HG03097 (cell line): ENCODE measurements around the gene ADGRE2.
"Not testable (repeated sequence)": the region's sequence is repeated elsewhere in the genome, so short reads cannot be mapped to it uniquely, and the experiment has no call there.

Source experiments
- ATAC-seq: cut with Tn5 transposase; IDR thresholded peaks from one replicate; pipeline ENCODE4 v1.9.1; 2021; ENCODE audit not compliant: unreplicated experiment, low FRiP score

ADGRE2 gene

DNA sequence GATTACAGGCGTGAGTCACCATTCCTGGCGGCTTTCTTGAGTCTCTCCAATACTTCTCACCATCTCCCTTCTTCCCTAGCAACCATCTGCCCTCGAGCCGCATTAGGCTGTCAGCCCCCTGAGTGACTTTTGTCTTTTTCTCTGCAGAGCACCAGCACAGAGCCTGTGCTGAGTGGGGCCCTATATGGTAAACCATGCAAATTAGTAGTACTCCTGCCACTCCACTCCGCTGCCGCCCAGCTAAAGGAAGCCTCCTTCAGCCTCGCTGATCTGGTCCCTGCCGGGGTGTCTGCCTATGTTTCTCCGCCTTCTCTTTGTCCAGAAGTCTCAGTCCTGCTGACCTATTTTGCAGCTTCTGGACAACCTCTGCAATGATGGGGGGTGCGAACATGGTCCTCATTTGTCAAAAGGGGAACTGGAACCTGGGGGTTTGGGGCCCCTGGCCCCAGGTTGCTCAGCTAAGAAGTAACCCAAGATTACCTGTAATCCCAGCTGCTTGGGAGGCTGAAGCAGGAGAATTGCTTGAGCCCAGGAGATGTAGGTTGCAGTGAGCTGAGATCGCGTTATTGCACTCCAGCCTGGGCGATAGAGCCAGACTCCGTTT, 2.4 kb upstream of the ADGRE2 start:
- ATAC-seq = not testable (repeated sequence)

DNA sequence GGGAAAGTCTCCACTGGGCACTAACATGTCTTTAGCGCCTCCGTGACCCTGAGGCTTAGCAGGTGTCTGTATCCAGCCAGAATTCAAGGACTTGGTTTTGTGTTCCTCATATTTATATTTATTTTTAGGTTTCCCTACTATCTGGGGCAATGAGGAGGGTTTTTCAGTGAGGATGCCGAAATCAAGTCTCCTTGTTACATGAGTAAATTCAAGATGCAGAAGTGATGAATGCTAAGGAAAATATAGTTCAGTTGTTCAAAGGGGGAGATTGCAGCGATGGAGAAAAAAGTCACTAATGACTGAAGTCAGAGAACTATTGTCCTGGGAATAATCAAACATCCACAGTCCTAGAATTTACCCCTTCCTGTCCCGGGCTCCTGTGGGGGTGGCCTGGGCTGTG, 791 bp upstream of the ADGRE2 start:
- no peak for ATAC-seq

DNA sequence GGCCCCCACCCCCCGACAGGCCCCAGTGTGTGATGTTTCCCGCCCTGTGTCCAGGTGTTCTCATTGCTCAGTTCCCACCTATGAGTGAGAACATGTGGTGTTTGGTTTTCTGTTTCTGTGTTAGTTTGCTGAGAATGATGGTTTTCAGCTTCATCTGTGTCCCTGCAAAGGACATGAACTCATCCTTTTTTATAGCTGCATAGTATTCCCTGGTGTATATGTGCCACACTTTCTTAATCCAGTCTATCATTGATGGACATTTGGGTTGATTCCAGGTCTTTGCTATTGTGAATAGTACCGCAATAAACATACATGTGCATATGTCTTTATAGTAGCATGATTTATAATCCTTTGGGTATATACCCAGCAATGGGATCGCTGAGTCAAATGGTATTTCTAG, 715 bp downstream of the ADGRE2 start:
- not testable (repeated sequence) for ATAC-seq

DNA sequence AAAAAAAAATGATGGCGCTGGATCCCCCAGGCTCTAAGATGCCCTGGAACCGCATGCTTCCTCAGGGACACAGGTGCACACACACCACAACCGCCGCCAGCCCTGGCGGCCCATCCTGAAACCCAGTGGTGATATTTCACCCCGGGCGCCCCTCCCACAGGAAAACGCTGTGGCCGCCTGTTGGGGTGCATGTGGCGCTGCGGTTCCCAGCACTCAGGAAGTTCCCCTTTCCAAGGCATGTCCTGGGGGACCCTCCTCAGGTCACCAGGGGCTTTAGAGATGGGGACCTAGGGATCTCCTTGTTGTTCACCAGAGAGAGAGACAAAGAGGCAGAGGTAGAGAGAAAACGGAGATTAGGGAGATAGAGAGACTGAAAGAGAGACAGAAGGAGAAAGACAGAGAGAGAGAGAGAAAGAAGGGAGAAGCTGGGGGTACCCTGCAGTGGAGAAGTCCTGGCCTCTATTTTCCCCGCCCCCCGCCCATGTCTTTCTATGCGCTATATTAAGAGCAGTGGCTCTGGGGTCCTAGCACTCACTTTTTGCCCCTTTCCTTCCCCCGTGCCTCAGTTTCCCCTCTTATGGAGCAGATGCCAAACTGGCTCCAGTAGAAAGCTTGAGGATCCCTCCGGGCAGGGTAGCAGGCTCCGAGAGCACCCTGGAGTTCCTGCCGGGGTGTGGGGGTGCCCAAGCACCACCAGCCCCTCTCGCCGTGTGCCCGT, 2.3 kb downstream of the ADGRE2 start:
- no peak for ATAC-seq

DNA sequence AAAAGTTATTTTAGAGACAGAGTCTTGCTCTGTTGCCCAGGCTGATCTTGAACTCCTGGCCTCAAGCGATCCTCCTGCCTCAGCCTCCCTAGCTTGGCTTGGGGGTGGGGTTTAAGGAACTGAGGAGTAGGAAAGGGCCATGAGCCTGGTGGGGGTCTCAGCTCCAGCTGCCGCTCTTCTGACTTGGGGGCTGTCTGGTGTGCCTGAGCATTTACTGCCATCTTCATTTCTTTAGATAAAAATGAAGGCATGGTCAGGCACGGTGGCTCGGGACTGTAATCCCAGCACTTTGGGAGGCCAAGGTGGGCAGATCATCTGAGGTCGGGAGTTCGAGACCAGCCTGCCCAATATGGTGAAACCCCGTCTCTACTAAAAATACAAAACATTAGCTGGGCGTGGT, 3.0 kb downstream of the ADGRE2 start:
- not testable (repeated sequence) for ATAC-seq

DNA sequence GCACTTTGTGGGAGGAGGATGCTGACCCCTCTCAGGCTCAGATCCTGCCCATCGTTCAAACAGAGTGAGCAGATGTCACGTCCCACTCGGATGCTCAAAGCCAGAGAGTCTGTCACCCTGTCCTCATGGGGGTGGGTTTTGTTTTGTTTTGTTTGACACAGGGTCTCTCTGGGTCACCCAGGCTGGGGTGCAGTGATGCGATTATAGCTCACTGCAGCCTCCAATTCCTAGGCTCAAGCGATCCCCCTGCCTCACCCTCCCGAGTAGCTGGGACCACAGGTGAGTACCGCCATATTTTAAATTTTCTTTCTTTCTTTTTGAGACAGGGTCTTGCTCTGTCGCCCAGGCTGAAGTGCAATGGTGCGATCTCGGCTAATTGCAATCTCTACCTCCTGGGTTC, 4.0 kb downstream of the ADGRE2 start:
- no peak for ATAC-seq

DNA sequence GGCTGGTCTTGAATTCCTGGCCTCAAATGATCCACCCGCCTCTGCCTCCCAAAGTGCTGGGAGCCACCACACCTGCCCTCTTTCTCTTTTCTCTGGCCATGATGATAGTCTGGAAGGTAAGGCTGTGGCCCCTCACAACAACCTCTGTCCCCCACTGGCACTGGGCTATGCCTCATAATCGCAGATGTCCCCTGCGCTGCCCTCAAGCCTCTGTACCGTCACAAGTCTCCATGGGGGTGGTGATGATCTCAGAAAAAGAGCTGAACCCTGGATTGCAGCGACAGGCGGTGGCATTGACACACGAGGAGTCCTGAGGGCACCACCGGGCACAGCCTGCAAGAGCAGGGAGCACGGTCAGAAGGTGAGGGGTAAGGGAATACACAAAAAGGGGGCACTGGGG, 4.6 kb downstream of the ADGRE2 start:
- ATAC-seq = not testable (repeated sequence)

DNA sequence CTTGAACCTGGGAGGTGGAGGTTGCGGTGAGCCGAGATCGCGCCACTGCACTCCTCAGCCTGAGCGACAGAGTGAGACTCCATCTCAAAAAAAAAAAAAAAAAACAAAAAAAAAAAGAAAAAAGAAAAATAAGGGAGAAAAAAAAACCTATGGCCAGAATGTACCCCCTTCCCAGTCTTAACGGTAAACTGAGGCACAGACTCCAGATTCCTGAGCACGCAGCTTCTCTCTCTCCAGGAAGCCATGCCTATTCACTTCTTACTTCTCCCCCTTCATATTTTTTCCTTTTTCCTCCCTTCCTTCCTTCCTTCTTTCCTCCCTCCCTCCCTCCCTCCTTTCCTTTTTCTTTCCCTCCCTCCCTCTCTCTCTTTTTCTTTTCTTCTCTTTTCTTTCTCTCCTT, 5.4 kb downstream of the ADGRE2 start:
- ATAC-seq = no peak

DNA sequence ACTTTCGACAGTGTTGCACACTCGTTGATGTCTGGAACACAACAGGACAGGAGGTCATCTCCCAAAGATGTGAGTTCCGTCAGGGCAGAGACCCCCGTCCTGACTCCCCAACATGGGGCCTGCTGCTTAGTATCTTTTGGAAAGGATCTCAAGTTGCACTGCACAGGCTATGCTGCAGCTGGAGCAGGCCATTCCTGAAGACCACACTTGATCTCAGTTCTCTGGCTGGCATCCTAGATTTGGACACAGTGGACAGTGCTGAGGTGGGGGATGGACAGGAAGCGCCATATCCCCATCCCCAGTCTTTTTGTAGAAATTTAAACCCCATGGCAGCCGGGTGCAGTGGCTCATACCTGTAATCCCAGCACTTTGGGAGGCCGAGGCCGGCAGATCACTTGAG, 5.9 kb downstream of the ADGRE2 start:
- no peak for ATAC-seq

DNA sequence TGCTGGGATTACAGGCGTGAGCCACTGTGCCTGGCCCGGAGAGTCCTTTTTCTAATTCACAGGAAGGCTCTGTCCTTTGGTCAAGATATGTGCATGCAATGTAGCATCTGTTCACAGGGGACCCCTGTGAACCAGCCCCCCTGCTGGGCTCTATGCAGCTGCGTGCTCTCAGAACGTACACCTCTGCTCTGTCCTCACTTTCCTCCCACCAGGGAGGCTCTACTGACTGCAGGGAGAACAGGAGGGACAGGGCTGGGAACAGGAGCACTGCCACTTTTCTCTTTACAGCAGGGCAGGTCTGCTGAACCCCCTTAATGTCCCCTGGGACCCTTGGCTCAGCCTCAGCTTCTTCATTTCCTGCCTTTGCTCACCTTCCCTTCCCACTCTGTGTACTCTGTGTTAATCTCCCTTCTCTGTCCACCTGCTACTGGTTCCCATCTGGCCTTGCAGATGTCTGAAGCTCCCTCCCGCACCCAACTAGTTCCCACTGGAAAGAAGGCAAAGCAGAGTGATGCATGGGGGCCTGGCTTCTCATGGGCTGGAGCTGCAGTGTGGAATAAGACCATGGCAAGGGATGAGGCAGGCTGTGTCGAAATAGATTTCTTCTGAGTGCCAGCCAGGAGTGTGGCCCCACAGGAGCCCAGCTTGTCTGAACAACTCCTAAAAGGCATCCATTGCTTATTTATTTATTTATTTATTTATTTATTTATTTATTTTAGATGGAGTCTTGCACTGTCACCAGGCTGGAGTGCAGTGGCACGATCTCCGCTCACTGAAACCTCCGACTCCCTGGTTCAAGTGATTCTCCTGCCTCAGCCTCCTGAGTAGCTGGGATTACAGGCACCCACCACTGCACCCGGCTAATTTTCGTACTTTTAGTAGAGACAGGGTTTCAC, 7.2 kb downstream of the ADGRE2 start:
- ATAC-seq = no peak

DNA sequence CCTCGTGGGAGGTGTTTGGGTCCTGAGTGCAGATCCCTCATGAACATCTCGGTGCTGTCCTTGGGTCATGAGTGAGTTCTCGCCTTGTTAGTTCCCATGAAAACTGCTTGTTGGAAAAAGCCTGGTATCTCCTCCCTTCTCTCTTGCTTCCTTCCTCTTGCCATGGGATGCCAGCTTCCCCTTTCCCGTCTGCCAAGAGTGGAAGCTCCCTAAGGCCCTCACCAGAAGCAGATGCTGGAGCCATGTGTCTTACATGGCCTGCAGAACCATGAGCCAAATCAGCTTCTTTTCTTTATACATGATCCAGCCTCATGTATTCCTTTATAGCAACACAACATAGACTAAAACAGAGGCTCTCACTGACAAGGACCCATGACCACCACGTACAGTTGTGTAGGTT, 8.2 kb downstream of the ADGRE2 start:
- no peak for ATAC-seq

DNA sequence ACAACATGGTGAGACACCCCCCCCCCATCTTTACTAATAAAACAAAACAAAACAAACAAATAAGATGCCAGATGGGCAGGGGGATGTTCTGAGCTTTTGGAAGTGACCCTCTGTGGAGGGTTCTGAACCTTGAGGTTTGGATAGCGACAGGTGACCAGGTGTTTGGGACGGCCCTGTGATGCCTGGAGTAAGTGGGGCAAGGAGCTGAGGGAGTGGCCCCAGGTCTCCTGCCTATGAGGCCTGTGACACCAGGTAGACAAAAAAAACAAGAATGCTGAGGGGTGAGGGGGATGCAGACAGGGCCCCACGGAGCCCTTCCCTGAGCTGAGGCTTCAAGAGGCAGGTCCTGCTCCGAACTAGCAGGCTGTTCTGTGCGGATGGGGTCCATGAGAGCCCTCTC, 9.2 kb downstream of the ADGRE2 start:
- no peak for ATAC-seq

DNA sequence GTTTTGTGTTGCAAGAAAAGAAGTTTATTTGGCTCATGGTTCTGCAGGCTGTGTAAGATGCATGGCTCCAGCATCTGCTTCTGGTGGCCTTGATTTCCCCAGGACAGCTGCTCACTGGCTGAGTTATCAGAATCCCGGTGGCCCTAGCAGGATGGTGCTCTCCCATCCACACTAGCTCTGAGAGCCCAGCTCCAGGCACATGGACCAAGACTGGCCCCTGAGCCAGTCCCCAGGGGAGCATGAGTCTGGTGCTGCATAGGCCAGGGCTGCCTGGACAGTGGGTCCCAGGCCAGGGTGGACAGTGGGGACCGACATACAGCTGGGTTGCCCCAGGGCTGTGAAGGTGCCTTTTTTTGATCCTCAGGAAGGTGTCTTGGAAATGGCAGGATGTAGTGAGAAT, 10.4 kb downstream of the ADGRE2 start:
- no peak for ATAC-seq

DNA sequence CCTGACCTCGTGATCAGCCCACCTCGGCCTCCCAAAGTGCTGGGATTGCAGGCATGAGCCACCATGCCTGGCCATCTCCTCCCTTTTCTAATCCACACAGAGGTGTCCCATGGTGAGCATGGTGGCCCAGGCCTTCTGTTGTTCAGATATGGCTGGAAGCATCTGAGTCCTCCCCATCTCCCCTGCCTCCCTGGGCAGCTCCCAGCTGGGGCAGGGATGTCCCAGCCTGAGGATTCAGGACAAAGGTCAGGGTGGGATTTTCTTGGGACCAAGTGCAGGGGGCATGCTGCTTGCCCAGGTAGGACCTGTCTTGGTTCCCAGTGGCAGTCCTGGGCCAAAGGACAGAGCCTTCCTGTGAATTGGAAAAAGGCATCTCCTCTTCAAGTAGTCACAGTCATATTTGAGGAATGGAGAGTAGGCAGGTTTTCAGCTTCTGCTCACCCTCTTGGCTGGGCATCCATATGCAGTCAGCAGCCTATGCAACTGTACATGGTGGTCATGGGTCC, 10.8 kb downstream of the ADGRE2 start:
- ATAC-seq = no peak

DNA sequence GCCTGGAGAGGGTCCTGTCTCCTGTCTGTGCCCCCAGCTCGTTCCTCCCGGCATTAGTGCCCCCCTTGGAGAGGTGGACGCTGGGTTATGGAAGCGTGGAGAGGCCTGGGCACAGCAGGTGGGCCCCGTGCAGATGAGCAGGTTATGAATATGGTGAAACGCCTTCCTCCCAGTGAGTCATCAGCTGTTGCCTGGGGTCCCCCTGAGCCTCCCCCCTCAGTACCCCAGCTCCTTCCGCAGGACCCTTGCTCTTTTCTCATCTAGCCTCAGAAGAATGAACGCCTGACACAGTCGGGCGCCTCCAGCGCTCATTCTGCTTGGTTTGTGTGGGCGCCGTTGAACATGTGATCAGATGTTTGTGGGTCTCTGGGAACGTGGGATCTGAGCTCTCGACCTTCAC, 12.5 kb downstream of the ADGRE2 start:
- not testable (repeated sequence) for ATAC-seq

DNA sequence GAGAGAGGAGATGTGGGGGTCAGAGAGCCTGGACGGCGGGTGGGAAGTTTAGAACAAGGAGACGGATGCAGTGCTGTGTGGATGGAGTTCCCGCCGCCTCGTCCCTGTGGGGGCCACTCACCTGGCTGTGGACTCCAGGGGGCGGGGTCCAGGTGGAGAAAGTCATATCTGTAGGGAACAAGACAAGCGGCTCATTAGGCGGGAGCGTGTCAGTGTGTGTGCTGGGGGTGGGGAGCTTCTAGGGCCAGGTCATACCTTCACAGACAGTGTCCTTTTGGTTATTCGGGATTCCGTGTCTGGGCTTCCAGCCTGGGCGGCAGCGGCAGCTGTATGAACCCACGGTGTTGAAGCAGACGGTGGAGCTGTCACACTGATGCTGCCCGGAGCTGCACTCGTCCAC, 13.0 kb downstream of the ADGRE2 start:
- ATAC-seq = not testable (repeated sequence)

DNA sequence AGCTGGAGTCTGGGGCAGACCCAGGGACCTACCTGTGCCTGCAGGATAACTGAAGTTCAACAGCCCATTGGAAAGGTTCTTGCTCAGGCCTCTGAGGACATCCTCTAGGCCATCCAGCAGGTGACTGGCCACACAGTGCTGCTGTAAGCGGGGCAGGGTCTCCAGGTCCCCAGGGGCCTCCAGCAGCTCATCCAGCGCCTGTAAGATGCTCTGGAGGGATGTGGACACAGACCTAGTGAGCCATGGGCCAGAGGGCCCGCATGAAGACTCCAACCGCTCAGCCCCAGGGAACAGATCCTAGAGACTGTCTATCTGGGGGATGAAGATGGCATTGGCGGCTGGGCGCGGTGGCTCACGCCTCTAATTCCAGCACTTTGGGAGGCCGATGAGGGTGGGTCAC, 14.0 kb downstream of the ADGRE2 start:
- no peak for ATAC-seq

DNA sequence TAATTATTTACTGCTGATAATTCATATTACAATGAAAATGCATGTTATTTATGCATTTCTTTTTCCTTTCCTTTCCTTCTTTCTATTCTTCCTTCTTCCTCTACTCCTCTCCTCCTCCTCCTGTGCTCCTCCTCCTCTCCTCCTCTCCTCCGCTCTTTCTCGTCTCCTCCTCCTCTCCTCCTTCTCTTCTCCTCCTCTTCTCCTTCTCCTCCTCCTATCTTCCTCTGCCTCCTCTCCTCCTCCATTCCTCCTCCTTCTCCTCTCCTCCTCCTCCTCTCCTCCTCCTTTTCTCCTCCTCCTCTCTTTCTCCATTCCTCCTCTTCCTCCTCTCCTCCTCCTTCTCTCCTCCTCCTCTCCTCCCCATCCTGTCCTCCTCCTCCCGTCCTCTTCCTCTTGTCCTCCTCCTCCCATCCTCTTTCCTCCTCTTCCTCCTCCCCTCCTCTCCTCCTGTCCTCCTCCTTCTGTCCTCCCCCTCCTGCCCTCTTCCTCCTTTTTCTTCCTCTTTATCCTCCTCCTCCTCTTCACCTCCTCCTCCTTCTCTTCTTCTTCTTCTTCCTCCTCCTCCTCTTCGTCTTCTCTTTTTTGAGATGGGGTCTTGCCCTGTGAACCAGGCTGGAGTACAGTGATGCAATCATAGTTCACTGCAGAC, 14.7 kb downstream of the ADGRE2 start:
- ATAC-seq = no peak

DNA sequence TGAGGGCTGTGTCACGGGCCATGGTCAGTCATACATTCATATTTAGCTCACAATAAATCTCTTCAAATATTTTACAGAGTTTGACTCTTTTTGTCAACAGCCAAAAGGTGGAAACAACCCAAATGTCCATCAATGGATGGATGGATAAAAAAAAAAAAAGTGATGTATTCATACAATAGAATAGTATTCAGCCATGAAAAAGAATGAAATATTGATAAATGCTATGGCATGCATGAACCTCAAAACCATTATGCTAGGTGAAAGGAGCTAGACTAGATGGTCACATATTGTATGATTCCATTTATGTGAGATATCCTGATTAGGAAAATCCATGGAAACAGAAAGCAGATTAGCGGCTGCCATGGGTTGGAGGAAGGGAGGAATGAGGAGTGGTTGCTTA, 16.2 kb downstream of the ADGRE2 start:
- ATAC-seq = no peak

DNA sequence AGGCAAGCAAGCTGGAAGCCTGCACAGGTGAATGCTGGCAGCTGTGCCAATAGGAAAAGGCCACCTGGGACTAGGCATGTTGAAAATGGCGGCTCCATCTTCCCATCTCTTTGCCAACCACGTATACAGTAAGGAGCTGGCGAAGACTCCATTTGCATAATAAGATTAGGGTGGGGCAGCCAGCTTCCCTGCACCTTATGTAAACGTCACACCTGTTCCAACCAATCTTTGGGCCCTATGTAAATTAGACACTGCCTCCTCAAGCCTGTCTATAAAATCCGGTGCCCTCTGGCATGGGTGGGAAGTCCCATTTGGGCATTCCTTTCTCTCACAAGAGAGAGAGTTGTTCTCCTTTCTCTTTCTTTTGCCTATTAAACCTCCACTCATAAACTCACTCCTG, 16.8 kb downstream of the ADGRE2 start:
- no peak for ATAC-seq

DNA sequence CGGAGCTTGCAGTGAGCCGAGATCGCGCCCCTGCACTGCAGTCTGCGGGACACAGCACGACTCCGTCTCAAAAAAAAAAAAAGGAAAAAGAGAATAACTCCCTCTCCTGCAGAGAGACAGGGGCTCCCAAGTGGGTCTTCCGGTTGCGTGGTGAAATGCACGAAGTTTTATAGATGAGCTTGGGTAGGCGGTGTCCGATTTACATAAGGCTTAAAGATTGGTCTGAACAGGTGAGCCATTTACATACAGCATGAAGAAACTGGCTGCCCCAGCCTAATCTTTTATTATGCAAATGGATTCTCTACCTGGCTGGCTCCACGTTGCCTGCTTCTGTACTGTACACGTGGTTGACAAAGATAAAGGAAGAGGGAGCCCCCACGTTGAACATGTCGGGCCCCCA, 19.5 kb downstream of the ADGRE2 start:
- ATAC-seq = no peak
